GM23338 (cell line): ENCODE measurements around the gene ARL10. TPM values are rescaled to one million over a fixed set of nuclear protein-coding genes. Genes with fewer than 3 reads are reported as not detected.

Experiments
- ATAC-seq: fragments of 200-7000 bp; cut with Tn5 transposase; 3 replicates; pipeline ENCODE4 v1.9.1; 2020
- DNase-seq: peaks from one replicate; pipeline ENCODE4 v3.0.0-alpha.2; 2015; ENCODE audit warnings: low spot score
- H2AFZ ChIP-seq: fragments of 200-600 bp; sonication (generic); 2 replicates; pipeline ENCODE4 v1.8.0; 2016; ENCODE audit warnings: antibody characterized with exemption, mild to moderate bottlenecking, moderate library complexity
- H3F3A ChIP-seq: fragments of 200-600 bp; sonication (generic); replicated peaks from 2 replicates; pipeline ENCODE4 v1.8.0; 2017; ENCODE audit warnings: antibody characterized with exemption, mixed run types, low read depth
- H3K27ac ChIP-seq: fragments of 200-600 bp; sonication (generic); 2 replicates; pipeline ENCODE4 v1.6.1; 2016; ENCODE audit warnings: low read depth
- H3K27me3 ChIP-seq: fragments of 200-600 bp; sonication (generic); 2 replicates; pipeline ENCODE4 v1.8.0; 2016; ENCODE audit warnings: mild to moderate bottlenecking, mixed run types, moderate library complexity; ENCODE audit not compliant: insufficient read depth
- H3K36me3 ChIP-seq: fragments of 200-600 bp; sonication (generic); 2 replicates; pipeline ENCODE4 v1.8.0; 2016; ENCODE audit warnings: mild to moderate bottlenecking; ENCODE audit not compliant: insufficient read depth
- H3K4me1 ChIP-seq: fragments of 200-600 bp; sonication (generic); 2 replicates; pipeline ENCODE4 v1.8.0; 2016; ENCODE audit warnings: mild to moderate bottlenecking, moderate library complexity; ENCODE audit not compliant: insufficient read depth
- H3K4me2 ChIP-seq: fragments of 200-600 bp; sonication (generic); 2 replicates; pipeline ENCODE4 v1.7.1; 2017; ENCODE audit warnings: mixed run types
- H3K4me3 ChIP-seq: fragments of 200-600 bp; sonication (generic); 2 replicates; pipeline ENCODE4 v1.6.1; 2016; ENCODE audit warnings: mixed run types
- H3K79me2 ChIP-seq: fragments of 200-600 bp; sonication (generic); replicated peaks from 2 replicates; pipeline ENCODE4 v1.8.0; 2017; ENCODE audit warnings: mild to moderate bottlenecking; ENCODE audit not compliant: insufficient read depth
- H3K9me2 ChIP-seq: fragments of 200-600 bp; sonication (generic); 2 replicates; pipeline ENCODE4 v1.8.0; 2017; ENCODE audit not compliant: insufficient read depth
- H4K20me1 ChIP-seq: fragments of 200-600 bp; sonication (generic); replicated peaks from 2 replicates; pipeline ENCODE4 v1.8.0; 2017; ENCODE audit warnings: mild to moderate bottlenecking; ENCODE audit not compliant: insufficient read depth
- H3K27ac Mint-ChIP-seq: 2 replicates; pipeline ENCODE4 v1.8.0; 2020; ENCODE audit warnings: inconsistent platforms, mild to moderate bottlenecking, moderate library complexity, mixed read lengths
- H3K27me3 Mint-ChIP-seq: 3 replicates; pipeline ENCODE4 v1.8.0; 2022; ENCODE audit warnings: low read depth, mild to moderate bottlenecking, moderate library complexity, mixed read lengths, inconsistent platforms; ENCODE audit not compliant: insufficient read depth, poor library complexity
- H3K36me3 Mint-ChIP-seq: 3 replicates; pipeline ENCODE4 v1.8.0; 2021; ENCODE audit warnings: low read depth, mild to moderate bottlenecking, inconsistent platforms, moderate library complexity, mixed read lengths
- H3K4me1 Mint-ChIP-seq: 3 replicates; pipeline ENCODE4 v1.8.0; 2020; ENCODE audit warnings: mild to moderate bottlenecking, inconsistent platforms, mixed read lengths
- H3K4me3 Mint-ChIP-seq: 3 replicates; pipeline ENCODE4 v1.8.0; 2021; ENCODE audit warnings: moderate library complexity, mild to moderate bottlenecking, inconsistent platforms, mixed read lengths
- H3K9me3 Mint-ChIP-seq: 3 replicates; pipeline ENCODE4 v1.8.0; 2020; ENCODE audit warnings: moderate library complexity, mild to moderate bottlenecking, inconsistent platforms, mixed read lengths
- CREB1 ChIP-seq: fragments of 250-450 bp; sonication (Bioruptor Pico); IDR thresholded peaks from 2 replicates; pipeline ENCODE4 v1.5.0; 2020; ENCODE audit warnings: low read depth, mild to moderate bottlenecking, moderate library complexity
- JUNB ChIP-seq: IDR thresholded peaks from one replicate; pipeline ENCODE4 v1.6.1; 2016; ENCODE audit warnings: antibody characterized with exemption; ENCODE audit not compliant: unreplicated experiment
- POLR2AphosphoS5 ChIP-seq: IDR thresholded peaks from 2 replicates; pipeline ENCODE4 v1.6.1; 2016; ENCODE audit warnings: antibody characterized with exemption, low read depth
- ZNF114 ChIP-seq: fragments of 250-450 bp; sonication (Bioruptor Pico); IDR thresholded peaks from 2 replicates; pipeline ENCODE4 v1.5.0; 2020; ENCODE audit warnings: mild to moderate bottlenecking, moderate library complexity
- ZNF331 ChIP-seq: fragments of 250-450 bp; sonication (Bioruptor Pico); IDR thresholded peaks from 2 replicates; pipeline ENCODE4 v1.5.0; 2020; ENCODE audit warnings: low read depth, mild to moderate bottlenecking, moderate library complexity
- polyA plus RNA-seq: library from polyadenylated mRNA; unstranded; fragments of >200 nt; fragmentation: Nextera tagmentation; extraction: Ambion mirVana; gene quantifications from 2 replicates; pipeline ENCODE4 v1.2.1, GENCODE V29; 2016
- total RNA-seq: library from RNA; depleted of rRNA; stranded (reverse); fragments of >200 nt; shearing (Covaris generic); gene quantifications from 2 replicates; pipeline ENCODE4 v1.2.3, GENCODE V29; 2014
- TF ChIP-seq, protein P1 (sequence below): IDR thresholded peaks from 2 replicates; pipeline ENCODE4 v1.6.1; 2016; ENCODE audit warnings: antibody characterized with exemption
- TF ChIP-seq, protein P2 (sequence below): IDR thresholded peaks from one replicate; pipeline ENCODE4 v1.6.1; 2018; ENCODE audit warnings: antibody characterized with exemption; ENCODE audit not compliant: unreplicated experiment

The ARL10 gene
- total and polyA plus RNA-seq, 2 experiments from 2014 or later, result 2.5 to 7.9 TPM

DNA sequence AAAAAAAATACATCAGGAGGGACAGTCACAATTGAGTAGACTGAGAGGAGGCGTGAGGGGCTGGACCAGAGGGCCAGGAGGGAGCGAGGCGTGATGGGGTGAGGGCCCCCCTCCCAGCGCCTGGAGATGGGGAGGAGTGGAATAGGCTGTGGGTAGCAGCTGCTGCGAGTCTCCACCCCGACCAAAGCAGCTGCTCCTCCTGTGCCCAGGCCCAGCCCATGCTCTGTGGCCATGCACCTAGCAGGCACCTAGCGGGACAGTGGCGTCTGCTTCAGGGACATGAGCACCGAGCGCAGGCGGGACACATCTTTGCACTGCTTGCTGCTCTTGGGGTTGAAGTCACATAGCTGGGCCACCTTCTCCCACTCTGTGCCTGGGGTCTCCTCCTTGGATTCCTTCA is 27.2 kb downstream of the ARL10 start:
- Mint-ChIP-seq H3K27me3 (peaks cover 16% of the 10 kb centered on the region), H3K36me3 (peaks cover 20% of the 10 kb centered on the region), H3K4me1 (peaks cover 7% of the 10 kb centered on the region; the same call in 1 of the 3 replicates), H3K27ac (no peak overlapping the region), H3K9me3 (no peaks in the 10 kb centered on the region; the same call in 2 of the 3 replicates), H3K4me3 (no peak overlapping the region)
- Histone ChIP-seq H3F3A (no peaks in the 10 kb centered on the region), H3K27ac (no peak overlapping the region), H3K27me3 (no peaks in the 10 kb centered on the region), H3K9me2 (no peaks in the 10 kb centered on the region), H2AFZ (no peak overlapping the region), H3K79me2 (peaks cover 8% of the 10 kb centered on the region), H3K4me1 (peaks cover under 1% of the 10 kb centered on the region; the same call in 1 of the 2 replicates), H4K20me1 (no peaks in the 10 kb centered on the region), H3K4me3 (no peak overlapping the region), H3K36me3 (no peaks in the 10 kb centered on the region), H3K4me2 (no peak overlapping the region)
- DNase-seq (no peak), ATAC-seq (no peak)
- no peak for TF ChIP-seq ZNF331 (CRISPR knock-in tag)
- TF ChIP-seq POLR2AphosphoS5, result no peak
- TF ChIP-seq CREB1, result no peak

DNA sequence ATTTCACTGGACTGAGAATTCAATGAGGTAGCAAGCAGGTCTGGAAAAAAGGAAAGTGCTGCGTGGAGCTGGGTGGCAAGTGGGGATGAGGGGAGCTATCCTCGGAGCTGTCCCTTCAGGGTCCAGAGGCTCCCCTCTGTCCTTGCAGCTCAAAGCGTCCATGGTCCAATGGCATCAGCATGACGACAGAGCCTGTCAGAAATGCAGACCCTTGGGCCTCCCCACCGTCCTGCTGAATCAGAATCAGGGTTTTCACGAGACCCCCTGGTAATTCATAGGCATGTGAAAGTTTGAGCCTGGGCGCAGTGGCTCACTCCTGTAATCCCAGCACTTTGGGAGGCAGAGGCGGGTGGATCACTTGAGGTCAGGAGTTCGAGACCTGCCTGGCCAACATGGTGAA is 28.8 kb downstream of the ARL10 start:
- DNase-seq, result no peak

More for the DNA sequence above, 28.8 kb downstream of the ARL10 start:
- TF ChIP-seq CREB1 (no peak), JUNB (no peak), ZNF331 (CRISPR knock-in tag) (no peak), POLR2AphosphoS5 (no peak), ZNF114 (CRISPR knock-in tag) (no peak)
- TF ChIP-seq, protein P1, sequence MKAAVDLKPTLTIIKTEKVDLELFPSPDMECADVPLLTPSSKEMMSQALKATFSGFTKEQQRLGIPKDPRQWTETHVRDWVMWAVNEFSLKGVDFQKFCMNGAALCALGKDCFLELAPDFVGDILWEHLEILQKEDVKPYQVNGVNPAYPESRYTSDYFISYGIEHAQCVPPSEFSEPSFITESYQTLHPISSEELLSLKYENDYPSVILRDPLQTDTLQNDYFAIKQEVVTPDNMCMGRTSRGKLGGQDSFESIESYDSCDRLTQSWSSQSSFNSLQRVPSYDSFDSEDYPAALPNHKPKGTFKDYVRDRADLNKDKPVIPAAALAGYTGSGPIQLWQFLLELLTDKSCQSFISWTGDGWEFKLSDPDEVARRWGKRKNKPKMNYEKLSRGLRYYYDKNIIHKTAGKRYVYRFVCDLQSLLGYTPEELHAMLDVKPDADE, result no peak
- TF ChIP-seq, protein P2, sequence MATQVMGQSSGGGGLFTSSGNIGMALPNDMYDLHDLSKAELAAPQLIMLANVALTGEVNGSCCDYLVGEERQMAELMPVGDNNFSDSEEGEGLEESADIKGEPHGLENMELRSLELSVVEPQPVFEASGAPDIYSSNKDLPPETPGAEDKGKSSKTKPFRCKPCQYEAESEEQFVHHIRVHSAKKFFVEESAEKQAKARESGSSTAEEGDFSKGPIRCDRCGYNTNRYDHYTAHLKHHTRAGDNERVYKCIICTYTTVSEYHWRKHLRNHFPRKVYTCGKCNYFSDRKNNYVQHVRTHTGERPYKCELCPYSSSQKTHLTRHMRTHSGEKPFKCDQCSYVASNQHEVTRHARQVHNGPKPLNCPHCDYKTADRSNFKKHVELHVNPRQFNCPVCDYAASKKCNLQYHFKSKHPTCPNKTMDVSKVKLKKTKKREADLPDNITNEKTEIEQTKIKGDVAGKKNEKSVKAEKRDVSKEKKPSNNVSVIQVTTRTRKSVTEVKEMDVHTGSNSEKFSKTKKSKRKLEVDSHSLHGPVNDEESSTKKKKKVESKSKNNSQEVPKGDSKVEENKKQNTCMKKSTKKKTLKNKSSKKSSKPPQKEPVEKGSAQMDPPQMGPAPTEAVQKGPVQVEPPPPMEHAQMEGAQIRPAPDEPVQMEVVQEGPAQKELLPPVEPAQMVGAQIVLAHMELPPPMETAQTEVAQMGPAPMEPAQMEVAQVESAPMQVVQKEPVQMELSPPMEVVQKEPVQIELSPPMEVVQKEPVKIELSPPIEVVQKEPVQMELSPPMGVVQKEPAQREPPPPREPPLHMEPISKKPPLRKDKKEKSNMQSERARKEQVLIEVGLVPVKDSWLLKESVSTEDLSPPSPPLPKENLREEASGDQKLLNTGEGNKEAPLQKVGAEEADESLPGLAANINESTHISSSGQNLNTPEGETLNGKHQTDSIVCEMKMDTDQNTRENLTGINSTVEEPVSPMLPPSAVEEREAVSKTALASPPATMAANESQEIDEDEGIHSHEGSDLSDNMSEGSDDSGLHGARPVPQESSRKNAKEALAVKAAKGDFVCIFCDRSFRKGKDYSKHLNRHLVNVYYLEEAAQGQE, result no peak
- Histone ChIP-seq H3K4me2 (no peak overlapping the region), H3F3A (no peaks in the 10 kb centered on the region), H3K27ac (no peak overlapping the region), H4K20me1 (no peaks in the 10 kb centered on the region), H3K4me3 (no peak overlapping the region), H3K27me3 (no peaks in the 10 kb centered on the region), H3K9me2 (no peaks in the 10 kb centered on the region), H2AFZ (no peak overlapping the region), H3K4me1 (no peaks in the 10 kb centered on the region; the same call in 1 of the 2 replicates), H3K79me2 (no peaks in the 10 kb centered on the region), H3K36me3 (no peaks in the 10 kb centered on the region)
- Mint-ChIP-seq H3K4me3 (no peak overlapping the region), H3K9me3 (no peaks in the 10 kb centered on the region; the same call in 2 of the 3 replicates), H3K4me1 (peaks cover 7% of the 10 kb centered on the region; the same call in 1 of the 3 replicates), H3K27ac (no peak overlapping the region), H3K36me3 (peaks cover 16% of the 10 kb centered on the region; the same call in 2 of the 3 replicates), H3K27me3 (peaks cover 12% of the 10 kb centered on the region)
- ATAC-seq, result no peak
